SK-N-DZ (cell line): Measurements from ENCODE around the gene ABCD1.
"Not testable (repeated sequence)": the region's sequence is repeated elsewhere in the genome, so short reads cannot be mapped to it uniquely, and the experiment has no call there.

ENCODE experiments used
- DNase-seq: peaks from one replicate; pipeline ENCODE4 v3.0.0-alpha.2; 2015; ENCODE audit warnings: low spot score

Gene ABCD1

DNA sequence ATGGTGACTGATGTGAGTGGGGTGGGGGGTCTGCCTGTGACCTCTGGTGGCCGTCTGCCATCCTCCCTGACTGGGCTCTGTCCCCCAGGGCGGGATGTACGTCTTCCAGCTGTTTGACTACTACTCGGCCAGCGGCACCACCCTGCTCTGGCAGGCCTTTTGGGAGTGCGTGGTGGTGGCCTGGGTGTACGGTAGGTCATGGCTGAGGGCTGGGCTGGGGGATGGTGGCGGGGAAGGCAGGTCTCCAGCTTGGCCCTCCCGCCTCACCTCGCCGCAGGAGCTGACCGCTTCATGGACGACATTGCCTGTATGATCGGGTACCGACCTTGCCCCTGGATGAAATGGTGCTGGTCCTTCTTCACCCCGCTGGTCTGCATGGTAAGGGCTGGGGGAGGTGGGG is 30.4 kb upstream of the ABCD1 start:
- DNase-seq = not testable (repeated sequence)

DNA sequence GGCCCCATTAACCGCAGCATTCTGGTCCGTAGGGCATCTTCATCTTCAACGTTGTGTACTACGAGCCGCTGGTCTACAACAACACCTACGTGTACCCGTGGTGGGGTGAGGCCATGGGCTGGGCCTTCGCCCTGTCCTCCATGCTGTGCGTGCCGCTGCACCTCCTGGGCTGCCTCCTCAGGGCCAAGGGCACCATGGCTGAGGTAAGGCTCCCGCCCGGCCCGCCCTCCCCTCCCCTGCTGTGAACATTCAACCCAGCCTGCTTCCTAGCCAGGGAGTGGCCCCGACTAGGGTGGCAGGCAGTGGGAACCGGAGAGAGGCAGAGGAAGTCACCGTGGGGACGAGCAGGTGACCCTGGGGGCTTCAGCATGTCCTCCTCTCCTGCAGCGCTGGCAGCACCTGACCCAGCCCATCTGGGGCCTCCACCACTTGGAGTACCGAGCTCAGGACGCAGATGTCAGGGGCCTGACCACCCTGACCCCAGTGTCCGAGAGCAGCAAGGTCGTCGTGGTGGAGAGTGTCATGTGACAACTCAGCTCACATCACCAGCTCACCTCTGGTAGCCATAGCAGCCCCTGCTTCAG is 29.9 kb upstream of the ABCD1 start:
- DNase-seq = no peak

DNA sequence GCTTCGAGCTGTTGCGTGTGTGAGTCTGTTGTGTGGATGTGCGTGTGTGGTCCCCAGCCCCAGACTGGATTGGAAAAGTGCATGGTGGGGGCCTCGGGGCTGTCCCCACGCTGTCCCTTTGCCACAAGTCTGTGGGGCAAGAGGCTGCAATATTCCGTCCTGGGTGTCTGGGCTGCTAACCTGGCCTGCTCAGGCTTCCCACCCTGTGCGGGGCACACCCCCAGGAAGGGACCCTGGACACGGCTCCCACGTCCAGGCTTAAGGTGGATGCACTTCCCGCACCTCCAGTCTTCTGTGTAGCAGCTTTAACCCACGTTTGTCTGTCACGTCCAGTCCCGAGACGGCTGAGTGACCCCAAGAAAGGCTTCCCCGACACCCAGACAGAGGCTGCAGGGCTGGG is 28.6 kb upstream of the ABCD1 start:
- no peak for DNase-seq

DNA sequence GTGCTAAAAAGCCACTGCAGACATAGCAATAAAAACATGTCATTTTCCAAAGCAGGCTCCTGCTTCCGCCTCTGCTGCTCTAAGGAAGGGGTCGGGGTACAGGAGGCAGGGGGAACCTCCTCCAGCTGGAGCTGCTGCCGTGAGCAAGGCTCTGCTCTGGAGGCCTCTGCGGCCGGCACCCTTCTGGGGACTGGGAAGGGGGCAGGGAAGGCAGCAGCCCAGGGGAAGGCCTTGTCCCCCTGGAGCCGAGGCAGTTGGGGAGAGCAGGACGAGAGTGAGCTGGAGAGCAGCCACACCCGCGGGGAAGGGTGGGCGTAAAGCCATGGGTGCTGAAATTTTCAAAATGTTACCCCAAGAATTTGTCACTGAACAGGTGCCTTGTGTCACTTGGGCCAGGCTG is 28.1 kb upstream of the ABCD1 start:
- DNase-seq = not testable (repeated sequence)

DNA sequence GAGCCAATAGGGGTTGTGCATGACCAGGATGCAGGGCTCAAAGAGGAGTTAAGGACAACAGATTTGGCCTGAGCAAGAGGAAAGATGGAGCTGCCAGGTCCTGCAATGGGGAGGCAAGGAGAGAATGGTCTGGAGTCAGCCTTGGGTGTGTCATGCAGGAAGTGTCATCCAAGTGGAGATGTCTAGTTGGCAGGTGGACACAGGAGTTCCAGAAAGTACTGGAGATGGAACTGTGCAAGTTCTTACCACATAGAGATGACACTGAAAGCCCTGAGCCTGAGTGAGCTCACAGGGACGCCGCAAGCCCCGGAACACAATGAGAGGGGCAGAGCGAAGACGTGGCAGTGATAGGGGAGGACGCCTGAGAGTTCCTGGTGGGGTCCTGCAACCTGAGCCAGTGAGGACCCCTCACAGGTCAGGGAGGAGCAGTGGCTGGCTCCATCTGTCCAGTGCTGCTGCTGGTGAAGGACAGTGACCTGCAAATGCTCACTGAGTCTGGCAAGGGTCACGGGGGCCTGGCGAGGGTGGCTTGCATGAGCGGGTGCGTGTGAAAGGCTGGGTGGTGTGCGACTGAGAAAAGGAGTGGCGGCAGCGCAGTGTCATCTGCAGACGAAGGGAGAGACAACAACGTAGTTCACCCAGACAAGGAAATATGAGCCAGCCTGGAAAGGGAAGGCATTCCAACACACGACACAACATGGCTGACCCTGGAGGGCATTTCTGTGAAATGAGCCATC is 27.5 kb upstream of the ABCD1 start:
- DNase-seq = not testable (repeated sequence)

DNA sequence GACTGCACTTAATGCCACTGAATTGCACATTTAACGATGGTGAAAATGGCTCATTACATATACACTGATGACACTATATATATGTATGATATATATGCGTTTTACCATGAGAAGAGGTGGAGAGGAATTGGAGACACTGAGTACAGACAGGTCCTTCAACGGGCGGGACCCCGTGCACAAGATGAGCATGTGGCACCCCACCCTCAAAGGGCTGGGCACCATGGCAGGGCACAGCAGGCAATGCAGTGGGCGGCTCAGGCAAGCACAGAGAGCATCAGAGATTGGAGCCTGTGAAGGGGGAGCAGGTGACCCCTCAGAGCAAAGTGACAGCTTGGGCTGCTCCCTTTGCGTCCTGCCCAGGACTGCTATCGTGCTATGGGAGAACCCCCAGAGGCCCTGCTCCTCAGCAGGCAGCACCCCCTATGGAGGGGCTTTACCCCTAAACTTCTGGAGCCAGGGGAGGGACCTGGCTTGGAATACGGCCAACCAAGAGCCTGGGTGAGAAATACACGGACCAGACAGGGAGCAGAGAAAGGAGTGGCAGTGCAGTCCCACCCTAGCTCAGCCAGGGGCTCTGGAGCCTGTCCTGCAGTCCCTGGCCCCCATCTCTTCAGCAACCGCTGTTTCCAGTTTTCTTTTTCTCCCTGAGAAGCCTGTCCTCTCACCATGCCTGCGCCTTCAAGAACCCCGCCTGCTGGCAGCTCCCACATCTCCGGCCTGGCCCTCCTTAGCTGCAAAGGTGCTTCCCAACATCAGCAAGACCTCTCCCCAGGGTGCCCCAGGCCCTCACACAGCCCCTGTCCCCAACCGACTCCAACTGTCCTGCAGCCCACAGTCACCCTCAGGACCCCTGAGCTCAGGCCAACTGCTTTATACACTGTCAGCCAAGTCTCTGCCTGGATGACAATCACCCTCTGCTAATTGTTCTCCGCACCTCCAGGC is 26.5 kb upstream of the ABCD1 start:
- no peak for DNase-seq

DNA sequence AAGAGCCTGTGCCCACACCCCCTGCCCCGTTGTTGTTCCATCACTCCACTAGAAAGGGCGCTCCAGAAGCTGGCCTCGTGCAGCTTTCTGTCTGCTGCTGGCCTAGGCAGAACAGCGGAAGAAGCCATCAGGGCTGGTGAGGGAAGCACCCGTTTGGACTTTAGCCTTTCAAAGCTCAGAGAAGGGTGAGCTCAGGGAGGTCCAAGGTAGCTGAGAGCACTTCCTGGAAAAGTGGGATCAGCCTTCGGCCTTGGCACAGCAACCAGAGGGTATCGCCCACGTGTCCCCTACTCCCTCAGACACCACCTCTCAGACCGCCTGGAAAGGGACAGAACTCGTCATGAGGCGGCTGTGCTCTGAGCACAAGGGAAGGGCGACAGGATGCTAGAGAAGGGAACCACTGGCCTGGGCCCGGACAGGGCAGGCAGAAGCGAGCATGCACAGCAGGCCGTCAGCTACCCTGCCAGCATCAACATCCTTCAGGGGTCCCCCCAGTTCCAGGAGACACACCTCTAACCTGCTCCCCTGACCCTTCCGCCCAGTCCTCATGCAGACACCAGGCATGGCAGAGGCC is 25.4 kb upstream of the ABCD1 start:
- DNase-seq = not testable (repeated sequence)

DNA sequence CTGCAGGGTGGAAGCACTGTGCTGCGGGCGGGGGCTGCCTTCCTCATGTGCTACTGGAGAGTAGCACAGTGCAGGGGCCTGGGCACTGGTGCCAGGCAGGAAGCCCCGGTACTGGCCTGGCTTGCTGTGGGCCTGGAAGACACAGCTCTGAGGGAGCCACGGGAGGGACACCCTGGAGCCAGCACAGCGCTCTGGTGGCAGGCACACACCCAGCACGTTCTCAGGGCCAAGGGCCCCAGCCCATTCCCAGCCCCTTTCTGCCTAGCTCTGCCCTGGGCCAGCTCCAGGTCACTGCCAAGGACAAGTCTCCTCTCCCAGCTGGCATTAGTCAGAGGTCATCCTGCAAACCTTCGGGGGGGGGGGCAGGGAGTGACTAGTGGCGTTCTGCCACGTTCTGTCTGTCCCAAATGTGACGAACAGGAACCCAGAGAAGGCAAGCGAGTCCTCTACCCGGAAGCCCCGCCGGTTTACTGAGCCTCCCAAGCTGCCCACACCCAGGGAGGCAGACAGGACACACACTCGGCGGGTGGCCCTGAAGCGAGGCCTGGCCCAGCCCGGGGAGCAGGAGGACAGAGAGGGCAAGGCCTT is 24.8 kb upstream of the ABCD1 start:
- DNase-seq = not testable (repeated sequence)

DNA sequence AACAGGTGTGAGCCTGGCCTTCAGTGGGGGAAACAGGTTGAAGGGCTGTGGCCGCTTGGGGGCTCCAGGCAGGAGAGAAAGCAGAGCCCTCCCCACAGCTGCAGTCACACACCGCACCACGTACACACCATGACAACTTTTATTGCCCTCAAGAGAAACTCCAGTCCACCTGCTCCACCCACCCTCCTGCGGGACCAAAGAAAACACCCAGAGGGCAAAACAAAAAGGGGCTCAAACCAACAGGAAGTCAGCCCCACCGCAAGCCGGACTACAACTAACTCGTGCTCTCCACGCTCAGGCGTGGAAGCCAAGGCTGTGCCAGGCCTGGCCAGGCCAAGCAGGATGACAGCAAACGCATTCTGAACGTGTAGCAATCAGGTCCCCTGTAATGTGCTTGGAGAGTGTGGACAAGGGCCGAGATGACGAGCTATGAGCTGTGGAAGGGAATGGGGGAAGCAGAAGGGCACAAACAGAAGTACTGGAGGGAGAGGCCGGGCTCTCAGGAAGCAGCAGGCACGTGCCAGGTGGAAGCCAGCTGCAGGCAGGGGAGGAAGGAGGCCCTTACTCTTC is 24.2 kb upstream of the ABCD1 start:
- DNase-seq = no peak

DNA sequence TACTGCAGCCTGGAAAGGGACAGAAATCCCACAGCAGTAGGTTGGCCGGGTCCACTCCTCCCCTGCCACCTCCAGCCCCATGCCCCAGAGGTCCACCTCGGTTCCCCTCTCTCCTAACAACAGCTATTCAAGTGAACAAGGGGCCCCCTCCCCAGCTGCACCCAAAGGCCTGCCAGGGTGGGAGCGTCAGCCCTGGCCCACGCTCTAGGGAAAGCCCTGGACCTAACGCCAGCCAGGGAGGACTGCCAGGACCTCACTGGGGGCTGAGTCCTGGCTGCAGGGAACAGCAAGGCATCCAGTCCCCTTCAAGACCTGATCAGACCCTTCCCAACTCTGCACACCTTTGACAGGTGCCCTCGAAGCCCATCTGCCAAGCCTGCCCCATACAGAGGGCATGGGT is 23.7 kb upstream of the ABCD1 start:
- DNase-seq = no peak

DNA sequence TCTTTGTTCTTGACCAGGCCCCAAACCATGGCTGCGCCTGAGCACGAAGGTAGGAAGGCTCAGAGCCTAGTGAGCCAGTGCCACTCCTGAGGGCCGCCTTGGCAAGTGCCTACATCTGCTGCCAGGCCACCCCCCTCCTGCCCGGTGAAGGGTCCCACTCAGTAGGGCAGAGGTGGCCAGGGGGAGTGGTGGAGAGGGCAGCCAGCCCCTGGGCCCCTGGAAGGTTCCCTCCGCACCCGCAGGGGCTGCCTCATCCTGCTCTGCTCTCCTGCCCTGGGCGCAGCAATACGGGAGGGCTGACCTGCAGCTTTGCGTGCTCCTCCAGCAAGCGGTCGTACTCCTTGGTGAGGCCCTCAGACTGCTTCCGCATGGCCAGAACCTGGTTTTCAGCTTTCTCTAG is 22.9 kb upstream of the ABCD1 start:
- no peak for DNase-seq

DNA sequence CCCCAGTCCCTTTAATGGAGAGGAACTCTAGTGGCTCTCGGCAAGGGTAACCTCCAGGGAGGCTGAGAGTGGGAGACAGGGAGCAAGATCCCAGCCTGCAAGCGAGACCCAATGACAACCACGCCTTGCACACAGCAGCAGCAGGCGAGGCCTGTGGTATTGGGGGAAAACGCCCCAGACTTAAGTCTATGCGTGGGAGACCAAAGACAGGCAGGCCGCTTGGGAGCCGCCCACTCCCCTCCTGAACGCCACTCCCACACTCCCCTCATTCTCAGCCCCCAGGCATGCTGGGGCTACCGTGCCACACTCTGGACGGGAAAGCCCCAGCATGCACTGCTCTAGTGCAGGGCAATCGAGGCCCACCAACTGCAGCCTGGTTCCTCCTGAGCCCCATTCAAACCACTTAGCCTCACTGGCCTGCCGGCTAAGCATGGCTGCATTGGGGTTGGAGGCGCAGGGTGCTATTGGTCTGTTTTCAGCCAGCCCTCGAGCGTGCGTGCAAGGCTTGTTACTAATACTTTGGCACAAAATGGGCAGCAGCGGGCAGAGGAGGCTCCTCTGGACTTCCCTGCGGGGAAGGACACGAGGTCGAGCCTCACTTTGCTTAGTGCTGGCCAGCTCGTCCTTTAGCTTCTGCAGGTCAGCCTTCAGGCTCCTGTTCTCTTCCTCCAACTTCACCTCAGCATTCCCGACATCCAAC is 22.2 kb upstream of the ABCD1 start:
- DNase-seq = no peak

DNA sequence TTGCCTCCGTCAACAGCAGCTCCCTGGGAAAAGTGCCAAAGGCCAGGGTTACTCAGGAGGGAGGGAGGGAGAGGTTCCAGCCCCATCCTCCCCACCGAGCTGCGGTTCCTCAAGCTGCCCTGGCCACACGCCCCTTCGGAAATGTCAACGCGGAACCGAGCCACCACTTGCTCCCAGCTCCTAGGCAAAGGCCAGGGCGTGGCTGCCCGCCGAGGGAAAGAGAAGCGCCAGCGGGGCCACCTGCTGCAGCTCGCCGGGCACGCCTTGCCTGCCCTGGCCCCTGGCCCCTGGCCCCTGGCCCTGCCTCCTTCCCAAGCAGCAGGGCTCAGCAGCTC is 21.7 kb upstream of the ABCD1 start:
- no peak for DNase-seq

DNA sequence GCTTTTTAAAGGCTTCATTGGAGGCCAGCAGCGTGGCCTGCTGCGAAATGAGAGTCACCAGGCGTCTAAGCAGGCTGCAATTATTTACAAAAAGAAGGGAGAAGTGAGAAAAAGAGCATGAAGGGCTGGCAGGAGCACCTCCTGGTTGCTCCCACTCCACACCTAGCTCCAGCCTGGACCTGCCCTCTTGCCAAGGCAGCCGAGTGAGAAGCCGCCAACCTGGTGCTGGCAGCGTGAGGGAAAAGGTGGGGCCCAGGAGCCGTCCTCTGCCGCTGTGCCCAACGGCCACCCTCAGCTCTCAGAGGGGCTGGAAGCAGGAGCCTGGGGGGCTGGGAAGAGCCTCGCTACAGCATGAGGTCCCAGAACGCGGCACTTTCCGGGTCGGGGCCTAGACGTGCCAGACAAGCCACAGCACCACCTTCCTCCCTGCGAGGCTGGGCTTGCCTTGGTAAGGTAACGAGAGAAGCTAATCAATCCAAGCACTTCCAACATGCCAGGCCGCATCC is 20.6 kb upstream of the ABCD1 start:
- no peak for DNase-seq

DNA sequence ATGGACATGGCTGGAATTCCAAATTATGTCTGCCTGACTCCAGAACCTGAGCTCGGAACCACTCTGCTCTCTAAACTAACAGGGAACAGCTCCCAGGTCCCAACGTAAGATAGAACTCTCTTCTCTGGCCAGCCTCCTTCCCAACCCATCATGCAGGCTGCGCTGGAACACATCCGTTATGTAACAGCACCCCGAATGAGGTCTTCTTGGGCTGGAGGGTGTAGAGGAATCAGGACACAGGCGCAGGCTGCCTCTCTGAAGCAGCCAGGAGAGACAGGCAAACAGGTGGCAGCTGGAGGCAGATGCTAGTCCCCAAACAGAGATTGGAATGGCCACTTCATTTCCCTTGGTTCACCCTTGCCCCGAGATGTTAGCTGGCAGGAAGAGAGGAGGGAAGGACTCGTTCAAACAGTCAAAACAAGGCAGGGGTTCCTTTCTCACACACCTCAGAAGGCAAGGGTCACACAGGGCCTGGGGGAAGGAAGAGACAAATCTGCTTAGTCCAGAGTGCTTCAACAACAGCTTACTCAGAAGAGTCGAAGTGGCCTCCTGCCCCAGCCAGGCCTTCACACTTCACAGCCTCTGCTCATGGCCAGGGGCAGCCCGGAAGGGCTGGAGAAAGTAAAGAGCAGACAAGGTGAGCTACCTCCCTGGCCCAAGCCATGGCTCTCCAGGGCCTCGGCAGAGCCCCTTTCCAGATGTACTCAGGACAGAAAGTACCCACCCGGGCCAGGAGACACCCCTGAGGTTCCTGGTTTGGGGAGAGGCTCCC is 19.8 kb upstream of the ABCD1 start:
- not testable (repeated sequence) for DNase-seq

DNA sequence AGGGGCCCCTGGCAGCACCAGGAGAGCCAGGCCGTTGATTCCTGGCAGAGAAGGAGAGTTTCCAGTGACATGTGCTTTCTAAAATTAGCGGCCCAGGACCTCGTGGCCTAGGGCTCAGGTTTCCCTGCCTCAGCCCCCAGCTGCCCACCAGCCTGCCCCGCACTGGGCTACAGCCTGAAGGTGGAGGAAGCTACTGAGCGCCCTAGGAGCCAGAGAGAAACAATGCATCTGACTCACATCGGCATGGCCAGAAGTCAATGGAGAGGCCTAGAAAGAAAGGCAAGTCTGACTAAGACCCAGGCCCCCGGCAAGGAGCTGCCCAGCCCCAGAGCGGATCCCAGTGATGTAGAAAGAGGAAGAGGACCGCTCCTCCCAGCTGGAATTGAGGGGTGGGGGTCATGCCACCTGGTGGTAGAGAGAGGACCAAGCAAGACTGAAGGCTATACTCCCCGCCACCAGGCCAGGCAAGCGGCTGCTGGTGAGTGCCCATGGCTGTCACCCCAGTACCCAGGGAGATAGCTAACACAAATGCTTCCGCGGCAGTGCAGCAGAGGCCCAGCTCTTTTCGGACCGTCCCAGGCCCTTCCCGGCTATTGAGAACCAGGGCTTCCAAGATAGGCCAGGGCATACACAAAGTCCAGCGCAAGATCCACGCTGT is 19.1 kb upstream of the ABCD1 start:
- DNase-seq = not testable (repeated sequence)

DNA sequence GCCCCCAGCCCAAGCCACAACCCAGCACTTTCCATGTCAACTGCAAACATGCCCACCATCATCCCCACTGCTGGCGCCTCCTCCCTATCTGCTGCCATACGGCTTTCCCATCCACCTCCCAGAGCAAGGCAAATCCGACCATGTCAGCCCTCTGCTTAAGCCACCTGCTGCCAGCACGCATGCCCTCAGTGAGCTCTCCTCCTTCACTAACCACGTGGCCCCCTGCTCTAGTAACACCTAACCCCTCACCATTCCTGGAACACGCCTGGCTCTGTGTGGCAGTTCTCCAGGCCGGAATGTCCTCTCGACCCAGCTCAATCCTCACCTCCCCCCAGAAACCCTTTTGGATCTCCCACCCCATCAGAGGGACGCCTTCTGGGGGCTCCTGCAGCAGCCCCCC is 17.9 kb upstream of the ABCD1 start:
- DNase-seq = no peak

DNA sequence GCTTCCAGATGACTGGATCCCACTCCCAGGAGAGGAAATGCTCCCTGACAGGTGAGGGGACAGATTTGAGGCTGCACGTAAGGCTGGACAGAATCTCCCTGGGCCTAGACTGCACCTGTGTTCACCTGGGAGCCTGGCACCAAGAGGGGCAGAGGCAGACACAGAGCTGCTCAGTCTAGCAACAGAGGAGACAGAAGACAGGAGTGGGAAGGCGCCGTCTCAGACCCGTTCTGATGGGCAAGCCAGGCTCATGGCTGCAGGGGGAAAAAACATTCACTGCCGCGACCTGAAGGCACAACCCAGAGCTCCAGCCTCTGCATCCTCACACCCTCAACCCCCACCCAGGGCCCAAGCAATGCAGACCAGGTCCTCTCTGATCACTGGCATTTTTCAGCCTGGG is 17.2 kb upstream of the ABCD1 start:
- no peak for DNase-seq

DNA sequence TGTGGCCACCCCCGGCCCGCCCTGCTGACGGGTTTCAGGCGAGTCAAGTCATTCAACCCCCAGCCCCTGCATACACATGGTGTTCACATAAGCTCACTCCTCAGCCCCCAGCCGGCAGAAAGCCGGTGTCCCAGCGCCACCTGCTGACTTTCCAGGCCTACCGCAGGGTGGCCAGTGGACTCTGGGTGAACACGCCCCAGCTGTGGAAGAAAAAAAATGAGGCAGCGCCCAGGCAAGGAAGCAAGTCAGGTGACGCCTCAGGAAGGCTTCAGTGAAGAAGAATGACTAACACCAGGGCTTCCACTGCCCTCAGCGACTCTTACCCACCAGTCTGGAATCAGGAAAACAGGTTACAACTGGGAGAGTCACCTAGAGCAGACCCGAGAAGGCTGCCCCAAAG is 16.2 kb upstream of the ABCD1 start:
- DNase-seq = peak; percentile 62
